ENCODE data around the gene FOXN1.

The FOXN1 gene

GRCh38 chr17:28511858-28512461 is 5.8 kb downstream of the FOXN1 start:
- TF ChIP-seq, protein P1, sequence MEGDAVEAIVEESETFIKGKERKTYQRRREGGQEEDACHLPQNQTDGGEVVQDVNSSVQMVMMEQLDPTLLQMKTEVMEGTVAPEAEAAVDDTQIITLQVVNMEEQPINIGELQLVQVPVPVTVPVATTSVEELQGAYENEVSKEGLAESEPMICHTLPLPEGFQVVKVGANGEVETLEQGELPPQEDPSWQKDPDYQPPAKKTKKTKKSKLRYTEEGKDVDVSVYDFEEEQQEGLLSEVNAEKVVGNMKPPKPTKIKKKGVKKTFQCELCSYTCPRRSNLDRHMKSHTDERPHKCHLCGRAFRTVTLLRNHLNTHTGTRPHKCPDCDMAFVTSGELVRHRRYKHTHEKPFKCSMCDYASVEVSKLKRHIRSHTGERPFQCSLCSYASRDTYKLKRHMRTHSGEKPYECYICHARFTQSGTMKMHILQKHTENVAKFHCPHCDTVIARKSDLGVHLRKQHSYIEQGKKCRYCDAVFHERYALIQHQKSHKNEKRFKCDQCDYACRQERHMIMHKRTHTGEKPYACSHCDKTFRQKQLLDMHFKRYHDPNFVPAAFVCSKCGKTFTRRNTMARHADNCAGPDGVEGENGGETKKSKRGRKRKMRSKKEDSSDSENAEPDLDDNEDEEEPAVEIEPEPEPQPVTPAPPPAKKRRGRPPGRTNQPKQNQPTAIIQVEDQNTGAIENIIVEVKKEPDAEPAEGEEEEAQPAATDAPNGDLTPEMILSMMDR (IDR thresholded peaks at IDR 0.05; ENCODE audit: borderline replicate concordance, insufficient read depth, low read depth, low read length): no peak
- no peak overlapping the region for H3K4me3 ChIP-seq (ENCODE audit: low read depth, low read length)

- no peak overlapping the region for H3K4me3 ChIP-seq (ENCODE audit: low read depth, low read length)
- TF ChIP-seq, protein P1 (IDR thresholded peaks at IDR 0.05; ENCODE audit: borderline replicate concordance, insufficient read depth, low read depth, low read length): no peak
These were observed 7.3 kb downstream of the FOXN1 start for GRCh38 chr17:28513476-28513875.

- TF ChIP-seq, protein P1 (IDR thresholded peaks at IDR 0.05; ENCODE audit: borderline replicate concordance, insufficient read depth, low read depth, low read length): no peak
- no peak overlapping the region for H3K4me3 ChIP-seq (ENCODE audit: low read depth, low read length)
These were observed 8.4 kb downstream of the FOXN1 start for GRCh38 chr17:28514561-28515002.

DNA sequence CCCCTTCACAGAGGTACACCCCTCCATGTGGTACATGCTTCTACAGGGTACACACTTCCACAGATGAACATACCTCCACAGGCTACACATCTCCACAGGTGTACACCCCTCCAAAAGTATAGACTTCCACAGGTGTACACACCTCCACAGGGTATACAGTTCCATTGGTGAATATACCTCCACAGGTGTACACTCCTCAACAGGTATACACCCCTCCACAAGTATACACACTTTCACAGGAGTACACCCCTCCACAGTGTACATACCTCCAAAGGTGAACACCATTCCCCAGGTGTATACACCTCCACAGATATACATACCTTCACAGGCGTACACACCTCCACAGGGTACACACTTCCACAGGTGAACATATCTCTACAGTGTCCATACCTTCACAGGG is 9.4 kb downstream of the FOXN1 start:
- H3K4me3 ChIP-seq (ENCODE audit: low read depth, low read length): no peak overlapping the region
- TF ChIP-seq, protein P1 (IDR thresholded peaks at IDR 0.05; ENCODE audit: borderline replicate concordance, insufficient read depth, low read depth, low read length): no peak

- no peak overlapping the region for H3K4me3 ChIP-seq (ENCODE audit: low read depth, low read length)
- TF ChIP-seq, protein P1 (IDR thresholded peaks at IDR 0.05; ENCODE audit: borderline replicate concordance, insufficient read depth, low read depth, low read length): no peak
These were observed 12.0 kb downstream of the FOXN1 start for GRCh38 chr17:28518132-28518531.

GRCh38 chr17:28518578-28518977 is 12.4 kb downstream of the FOXN1 start:
- TF ChIP-seq, protein P1 (IDR thresholded peaks at IDR 0.05; ENCODE audit: borderline replicate concordance, insufficient read depth, low read depth, low read length): no peak
- no peak overlapping the region for H3K4me3 ChIP-seq (ENCODE audit: low read depth, low read length)

GRCh38 chr17:28519236-28519635 is 13.1 kb downstream of the FOXN1 start:
- TF ChIP-seq, protein P1 (IDR thresholded peaks at IDR 0.05; ENCODE audit: borderline replicate concordance, insufficient read depth, low read depth, low read length): no peak

More at GRCh38 chr17:28519236-28519635, 13.1 kb downstream of the FOXN1 start:
- H3K4me3 ChIP-seq (ENCODE audit: low read depth, low read length): no peak overlapping the region

Measured in GM12875 (cell line).